Activated gamma-delta T cell (primary cell): ENCODE data around the gene RFWD3.
A peak's percentile ranks its signal among the peaks of the same experiment; 100 is the strongest.
"Not testable (repeated sequence)": the region's sequence is repeated elsewhere in the genome, so short reads cannot be mapped to it uniquely, and the experiment has no call there.

Experiments
- DNase-seq: peaks from one replicate; lab custom pipeline; 2025; lab: John Stamatoyannopoulos, UW
- total RNA-seq, 2 donors: gene quantifications; one replicate each; lab custom pipeline; 2026; lab: John Stamatoyannopoulos, UW

RFWD3 gene
- 67.1 to 72.6 reads per million in 2 donors for total RNA-seq

- peak; percentile 74 for DNase-seq
Measured at GRCh38 chr16:74666425-74667254, at the start of gene RFWD3. Gene RFWD3, minus strand, starts transcription at chr16:74666877. Its CDS starts 5,428 bp downstream, at chr16:74661449.

DNA sequence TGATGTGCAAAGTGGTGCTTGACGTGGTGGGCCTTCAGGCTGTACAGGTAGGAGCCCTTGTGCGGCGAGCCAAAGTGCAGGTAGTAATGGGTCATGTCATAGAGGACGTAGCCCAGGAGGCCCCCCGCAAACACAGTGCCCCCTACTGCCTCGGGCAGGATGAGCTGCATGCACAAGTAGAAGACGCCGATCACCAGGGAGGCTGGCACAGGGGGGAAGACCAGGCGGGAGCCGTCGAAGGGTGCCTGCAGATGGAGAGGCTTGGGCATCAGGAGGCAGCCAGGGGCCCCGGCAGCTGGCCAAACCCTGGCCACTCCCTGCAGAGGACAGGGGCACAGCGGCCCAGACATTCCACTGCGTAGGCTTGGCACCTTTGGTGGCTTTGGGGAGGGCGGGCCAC, 49.7 kb upstream of the RFWD3 start:
- no peak for DNase-seq

- no peak for DNase-seq
Measured at GRCh38 chr16:74713876-74714275, 47.2 kb upstream of the RFWD3 start.

DNA sequence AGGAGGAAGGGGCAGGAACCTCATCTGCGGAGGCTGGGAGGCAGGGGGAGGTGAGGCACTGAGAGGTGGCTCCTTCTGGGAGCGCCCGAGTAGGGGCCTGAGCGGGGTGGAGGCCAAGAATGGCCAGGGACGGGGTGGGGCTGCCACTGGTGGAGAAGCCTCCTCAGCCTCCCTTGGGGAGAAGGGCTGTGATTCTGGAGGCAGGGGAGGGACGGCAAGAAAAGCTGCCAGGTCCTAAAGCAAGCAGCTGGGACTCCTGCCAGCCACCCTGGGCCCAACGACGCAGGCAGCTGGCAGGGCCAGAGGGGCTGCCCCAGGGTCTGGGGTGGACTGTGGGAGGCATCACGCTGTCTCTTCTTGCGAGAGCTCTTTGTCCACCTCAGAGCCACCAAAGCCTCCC, 46.6 kb upstream of the RFWD3 start:
- DNase-seq, result no peak

- no peak for DNase-seq
Measured at GRCh38 chr16:74711938-74712337, 45.3 kb upstream of the RFWD3 start.

DNA sequence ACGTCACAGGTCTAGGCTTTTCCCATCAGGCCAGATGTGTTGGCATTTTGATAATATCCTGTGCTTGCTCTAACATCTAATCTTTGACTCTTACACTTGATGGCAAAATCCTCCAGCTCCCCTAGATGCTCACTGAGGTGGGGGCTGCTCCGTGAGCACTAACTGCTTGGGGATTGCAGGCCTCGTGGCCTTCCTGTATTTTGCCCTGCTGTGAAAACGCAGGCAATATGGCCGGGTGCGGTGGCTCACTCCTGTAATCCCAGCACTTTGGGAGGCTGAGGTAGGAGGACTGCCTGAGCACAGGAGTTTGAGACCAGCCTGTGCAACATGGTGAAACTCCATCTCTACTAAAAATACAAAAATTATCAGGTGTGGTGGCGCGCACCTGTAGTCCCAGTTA, 43.7 kb upstream of the RFWD3 start:
- DNase-seq, result no peak

DNA sequence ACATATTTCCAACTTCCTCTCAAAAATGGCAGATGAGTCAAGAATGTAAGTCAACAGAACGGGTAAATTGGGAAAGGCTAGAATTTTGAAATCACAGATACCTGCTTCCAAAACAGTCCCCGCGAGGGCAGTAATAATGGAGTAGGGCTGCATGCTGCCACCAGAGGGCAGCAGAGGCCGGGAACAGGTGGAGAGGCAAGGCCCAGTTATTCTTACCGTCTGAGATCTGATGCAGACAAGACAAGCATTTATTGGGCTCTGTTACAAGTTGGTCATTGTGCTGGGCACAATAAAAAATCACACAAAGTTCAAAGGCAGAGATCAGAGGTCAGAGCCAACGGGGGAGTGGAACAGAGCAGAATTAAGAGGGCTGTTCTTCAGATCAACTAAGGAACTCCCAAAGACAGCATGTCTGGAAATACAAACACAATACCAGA, 42.8 kb upstream of the RFWD3 start:
- peak; percentile 25 for DNase-seq

- DNase-seq, result peak; percentile 56
Measured at GRCh38 chr16:74700438-74701225, 34.0 kb upstream of the RFWD3 start, which contains the start of gene MLKL. Gene MLKL, minus strand, starts transcription at chr16:74700862. Its CDS starts 5,105 bp downstream, at chr16:74695757.

GRCh38 chr16:74700116-74700437, 33.4 kb upstream of the RFWD3 start:
- no peak for DNase-seq

- DNase-seq, result no peak
Measured at GRCh38 chr16:74699666-74700065, 33.0 kb upstream of the RFWD3 start.

GRCh38 chr16:74698222-74698621, 31.5 kb upstream of the RFWD3 start:
- no peak for DNase-seq

DNA sequence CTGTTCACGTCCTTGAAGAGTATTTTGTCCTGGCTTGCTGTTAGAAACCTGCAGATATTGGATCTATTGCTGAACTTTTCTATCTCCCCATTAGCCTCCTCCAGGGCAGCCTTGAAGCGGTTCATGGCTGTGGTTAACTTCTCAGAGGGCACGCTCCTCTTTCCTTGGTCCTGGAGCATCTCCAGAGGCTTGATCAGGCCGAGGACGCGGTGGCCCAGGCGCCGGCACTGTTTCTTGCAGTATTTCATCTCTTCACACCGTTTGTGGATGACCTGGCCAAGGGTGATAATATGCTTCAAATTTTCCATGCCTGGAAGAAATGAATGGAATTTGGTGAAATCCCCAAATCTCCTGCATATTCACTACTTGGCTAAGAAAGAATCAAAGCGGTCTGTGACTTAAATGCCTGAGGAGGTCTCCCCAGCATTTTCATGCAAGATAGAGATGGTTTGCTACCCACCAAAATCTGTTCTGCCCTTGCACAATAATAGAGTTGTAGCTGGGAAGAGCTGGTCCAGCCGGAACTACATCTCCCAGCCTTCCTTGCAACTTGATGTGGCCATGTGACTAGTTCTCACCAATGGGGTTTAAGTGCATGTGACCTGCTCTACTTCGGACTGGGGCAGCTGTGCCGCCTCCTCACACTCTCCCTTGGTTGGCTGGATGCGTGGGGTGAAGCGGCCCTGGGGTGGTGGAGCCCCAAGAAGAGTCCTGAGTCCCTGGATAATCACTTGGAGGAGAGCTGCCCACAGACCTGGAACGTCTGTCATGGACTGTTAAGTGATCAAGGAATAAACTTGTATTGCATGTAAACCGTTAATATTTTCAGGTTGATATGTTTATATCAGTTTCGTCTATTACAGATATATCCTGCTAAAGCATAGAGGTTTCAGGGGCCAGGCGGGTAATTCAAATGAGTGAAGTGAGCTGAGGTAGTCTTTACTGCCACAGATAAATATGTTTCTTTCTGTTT, 29.1 kb upstream of the RFWD3 start:
- no peak for DNase-seq

GRCh38 chr16:74691093-74691855, 24.6 kb upstream of the RFWD3 start:
- DNase-seq, result no peak

GRCh38 chr16:74682556-74682955, 15.9 kb upstream of the RFWD3 start:
- DNase-seq, result no peak

DNA sequence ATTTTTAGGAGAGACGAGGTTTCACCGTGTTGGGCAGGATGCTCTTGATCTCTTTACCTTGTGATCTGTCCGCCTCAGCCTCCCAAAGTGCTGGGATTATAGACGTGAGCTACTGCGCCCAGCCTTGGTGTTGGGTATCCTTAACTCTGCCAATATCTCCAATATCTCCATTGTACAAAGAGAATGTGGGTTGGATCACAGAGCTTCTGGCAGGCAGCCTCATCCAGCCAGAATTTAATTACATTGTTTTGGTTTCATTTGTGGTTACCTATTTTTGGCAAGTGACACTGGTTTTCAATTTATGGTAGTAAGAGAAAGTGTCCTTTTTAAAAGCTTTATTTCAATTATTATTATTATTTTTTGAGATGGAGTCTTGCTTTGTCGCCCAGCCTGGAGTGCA, 14.0 kb upstream of the RFWD3 start:
- no peak for DNase-seq

GRCh38 chr16:74679983-74680382, 13.3 kb upstream of the RFWD3 start:
- no peak for DNase-seq

- DNase-seq, result no peak
Measured at GRCh38 chr16:74677868-74678267, 11.2 kb upstream of the RFWD3 start.

DNA sequence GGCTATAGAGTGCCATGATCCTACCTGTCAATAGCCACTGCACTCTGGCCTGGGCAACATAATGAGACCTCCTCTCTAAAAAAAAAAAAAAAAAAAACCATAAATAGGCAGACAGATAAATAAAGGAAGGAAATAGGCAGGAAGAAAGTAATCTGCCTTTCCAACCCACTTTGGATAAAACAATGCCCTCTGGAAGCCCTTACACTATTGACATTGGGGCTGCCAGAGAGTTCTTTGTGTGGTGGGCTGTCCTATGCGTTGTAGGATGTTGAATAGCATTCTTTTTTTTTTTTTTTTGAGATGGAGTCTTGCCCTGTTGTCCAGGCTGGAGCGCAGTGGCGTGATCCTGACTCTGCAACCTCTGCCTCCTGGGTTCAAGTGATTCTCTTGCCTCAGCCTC, 7.2 kb upstream of the RFWD3 start:
- no peak for DNase-seq

DNA sequence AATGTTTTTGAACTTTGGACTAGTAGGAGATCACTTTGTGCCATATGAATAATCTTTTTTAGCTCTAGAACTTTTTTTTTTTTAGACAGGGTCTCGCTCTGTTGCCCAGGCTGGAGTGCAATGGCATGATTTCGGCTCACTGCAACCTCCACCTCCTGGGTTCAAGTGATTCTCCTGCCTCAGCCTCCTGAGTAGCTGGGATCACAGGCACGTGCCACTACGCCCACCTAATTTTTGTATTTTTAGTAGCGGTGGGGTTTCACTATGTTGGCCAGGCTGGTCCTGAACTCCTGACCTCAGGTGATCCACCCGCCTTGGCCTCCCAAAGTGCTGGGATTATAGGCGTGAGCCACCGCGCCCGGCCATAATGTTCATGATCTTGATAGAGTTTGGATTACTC, 2.2 kb upstream of the RFWD3 start:
- DNase-seq, result not testable (repeated sequence)

DNA sequence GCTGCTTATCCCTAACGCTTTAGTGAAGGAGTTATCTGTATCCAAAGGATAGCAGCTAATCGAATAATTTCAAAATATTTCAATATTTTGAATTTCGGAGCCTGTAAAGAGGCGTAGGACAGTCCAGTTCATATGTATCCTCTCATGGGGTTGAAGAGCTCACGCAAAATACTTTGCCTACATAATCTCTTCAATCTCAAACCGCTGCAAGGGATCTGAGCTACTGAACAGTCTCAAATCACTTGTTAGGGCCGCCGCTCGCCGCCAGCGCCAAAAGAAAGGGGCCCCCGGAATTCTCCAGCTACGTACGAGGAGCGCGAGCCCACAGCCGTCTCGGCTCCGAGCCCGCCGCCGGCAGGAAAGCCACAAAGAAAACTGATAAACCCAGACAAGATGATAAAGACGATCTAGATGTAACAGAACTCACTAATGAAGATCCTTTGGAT, 601 bp upstream of the RFWD3 start:
- DNase-seq, result peak; percentile 18

DNA sequence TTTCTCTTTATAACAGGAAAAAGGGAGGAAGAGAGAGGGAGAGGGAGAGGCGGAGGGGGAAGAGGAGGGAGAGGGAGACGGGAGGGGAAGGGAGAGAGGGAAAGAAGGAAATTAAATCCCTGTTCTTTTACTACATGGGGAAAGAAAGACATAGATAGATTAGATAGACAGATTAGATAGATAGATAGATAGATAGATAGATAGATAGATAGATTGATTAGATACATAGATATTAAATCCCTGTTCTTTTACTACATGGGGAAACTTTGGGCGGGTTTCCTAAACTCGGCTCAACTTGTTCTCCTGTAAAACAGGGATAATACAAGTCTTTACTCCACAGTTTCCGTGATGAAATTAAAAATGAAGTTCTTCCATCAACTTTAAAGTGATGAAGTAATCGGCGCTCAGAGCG, 661 bp downstream of the RFWD3 start:
- no peak for DNase-seq
